A673 (cell line): ENCODE measurements around the gene ENHO. TPM values are rescaled to one million over a fixed set of nuclear protein-coding genes. Genes with fewer than 3 reads are reported as not detected.
A peak's percentile ranks its signal among the peaks of the same experiment; 100 is the strongest.

ENCODE experiments used
- BruUV-seq: library from RNA; stranded (reverse); fragments of 400-500 nt; replicated peaks from 2 replicates; lab custom pipeline; 2021; lab: Mats Ljungman, UMichigan
- CTCF ChIA-PET: fragments of 300-600 bp; sonication (Branson Sonifier 250); formaldehyde crosslinking; loops from one replicate; lab custom pipeline; 2022; ENCODE audit warnings: antibody characterized with exemption; lab: Charles Lee
- POLR2A ChIA-PET: fragments of 300-600 bp; sonication (Branson Sonifier 250); formaldehyde crosslinking; loops from one replicate; lab custom pipeline; 2022; ENCODE audit warnings: antibody characterized with exemption; ENCODE audit not compliant: low non-redundant PET; lab: Charles Lee
- DNase-seq: peaks from one replicate; pipeline ENCODE4 v3.0.0-alpha.2; 2015; ENCODE audit warnings: low spot score
- H3K27ac ChIP-seq: fragments of 200-600 bp; sonication (generic); 2 replicates; pipeline ENCODE4 v1.5.1; 2016; ENCODE audit warnings: mixed run types, low read depth, mild to moderate bottlenecking, mixed read lengths, antibody characterized with exemption, low read length; ENCODE audit not compliant: poor library complexity, severe bottlenecking
- H3K27me3 ChIP-seq: fragments of 200-600 bp; sonication (generic); replicated peaks from 2 replicates; pipeline ENCODE4 v1.6.1; 2017; ENCODE audit warnings: mixed run types, low read depth, mild to moderate bottlenecking, mixed read lengths, antibody characterized with exemption, low read length; ENCODE audit not compliant: insufficient read depth, poor library complexity
- H3K36me3 ChIP-seq: fragments of 200-600 bp; sonication (generic); 2 replicates; pipeline ENCODE4 v1.6.1; 2016; ENCODE audit warnings: mixed run types, mild to moderate bottlenecking, mixed read lengths, antibody characterized with exemption, low read length; ENCODE audit not compliant: insufficient read depth, poor library complexity, severe bottlenecking
- H3K4me1 ChIP-seq: fragments of 200-600 bp; sonication (generic); 2 replicates; pipeline ENCODE4 v1.6.1; 2017; ENCODE audit warnings: mixed run types, mild to moderate bottlenecking, mixed read lengths, antibody characterized with exemption, low read length; ENCODE audit not compliant: insufficient read depth, poor library complexity, severe bottlenecking
- H3K4me3 ChIP-seq: fragments of 200-600 bp; sonication (generic); 2 replicates; pipeline ENCODE4 v1.5.1; 2016; ENCODE audit warnings: low read depth, mixed run types, mild to moderate bottlenecking, mixed read lengths, low read length; ENCODE audit not compliant: poor library complexity, severe bottlenecking
- H3K9me3 ChIP-seq: fragments of 200-600 bp; sonication (generic); 2 replicates; pipeline ENCODE4 v1.6.1; 2016; ENCODE audit warnings: mixed run types, low read depth, mild to moderate bottlenecking, mixed read lengths, antibody characterized with exemption, low read length; ENCODE audit not compliant: poor library complexity, severe bottlenecking
- CTCF ChIP-seq: fragments of 300-800, 200-600 bp; sonication (generic); conservative IDR thresholded peaks from 2 replicates; pipeline ENCODE4 v1.5.1; 2017; ENCODE audit warnings: low read depth, mild to moderate bottlenecking, antibody characterized with exemption, low read length, moderate library complexity, mixed read lengths
- EZH2 ChIP-seq: fragments of 200-600 bp; sonication (generic); IDR thresholded peaks from 2 replicates; pipeline ENCODE4 v1.6.1; 2017; ENCODE audit warnings: borderline replicate concordance, low read depth, mild to moderate bottlenecking, mixed read lengths, antibody characterized with exemption, low read length; ENCODE audit not compliant: poor library complexity, severe bottlenecking
- intact Hi-C: fragments of 100-400 bp; cut with micrococcal nuclease; formaldehyde crosslinking; loops from one replicate; pipeline ENCODE4 v1.10.0; 2022; ENCODE audit not compliant: unreplicated experiment
- total RNA-seq: library from RNA; stranded (reverse); gene quantifications from 2 replicates; pipeline ENCODE4 v1.2.3, GENCODE V29; 2021

The ENHO gene
- total RNA-seq, 1 experiment from 2014 or later, result 1.2 TPM

DNA sequence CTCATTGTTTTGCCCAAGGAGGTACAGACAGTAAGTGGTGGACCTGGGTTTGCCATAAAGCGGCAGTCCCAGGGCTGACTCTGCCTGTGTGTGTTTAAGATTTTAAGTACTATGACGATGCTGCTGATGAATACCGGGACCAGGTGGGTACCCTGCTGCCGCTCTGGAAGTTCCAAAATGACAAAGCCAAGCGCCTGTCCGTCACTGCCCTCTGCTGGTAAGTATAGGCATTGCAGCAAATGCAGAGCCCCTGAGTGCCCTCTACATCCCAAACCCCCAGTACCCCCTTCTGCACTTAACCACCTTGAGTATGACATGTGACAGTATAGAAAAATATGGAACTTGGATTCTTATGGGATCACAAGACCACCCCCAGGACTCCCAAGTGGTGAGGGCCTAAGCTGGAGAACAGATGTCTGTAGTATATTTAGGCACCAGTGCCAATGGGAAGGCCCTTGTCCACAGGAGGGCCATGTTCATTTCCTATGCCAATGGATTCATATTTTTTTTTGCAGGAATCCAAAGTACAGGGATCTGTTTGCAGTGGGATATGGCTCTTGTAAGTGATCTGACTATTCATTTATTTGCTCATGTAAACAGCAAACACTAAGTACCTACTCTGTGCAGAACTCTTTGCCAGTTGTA is 22.0 kb downstream of the ENHO start:
- Histone ChIP-seq H3K36me3 (no peaks in the 10 kb centered on the region), H3K4me1 (no peaks in the 10 kb centered on the region), H3K27me3 (no peaks in the 10 kb centered on the region), H3K27ac (no peak overlapping the region), H3K9me3 (no peaks in the 10 kb centered on the region), H3K4me3 (no peak overlapping the region)
- ChIA-PET POLR2A (no interaction called here), CTCF (interaction anchor here (1.0 kb wide), 2 partner anchors 97 kb away, joined by 9 read pairs; no protein-coding TSS in a partner anchor)
- intact Hi-C loops, result loop anchor here (1.0 to 5.0 kb wide), 5 partner anchors 63 to 168 kb away; no protein-coding TSS in a partner anchor
- no TSS peak for BruUV-seq
- peak; percentile 60 for DNase-seq
- TF ChIP-seq EZH2 (no peak), CTCF (peak; percentile 97)

DNA sequence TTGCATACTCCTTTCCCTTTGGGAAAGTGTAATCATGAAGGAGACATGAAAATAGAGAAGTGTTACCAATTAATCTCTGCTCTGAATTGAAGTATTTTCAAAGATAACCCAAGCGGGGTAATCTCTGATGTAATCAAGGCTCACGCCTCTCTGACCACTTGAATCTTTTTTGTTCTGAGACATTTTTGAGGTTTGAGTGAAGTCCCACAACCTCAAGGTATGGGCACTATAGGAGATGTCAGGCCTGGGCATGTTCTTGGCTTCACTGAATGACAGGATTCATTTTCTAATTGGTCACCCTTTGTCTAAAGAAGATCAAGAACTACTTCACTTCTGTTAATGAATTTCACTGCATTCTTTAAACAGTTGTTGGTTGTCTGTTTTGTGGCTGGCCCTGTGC is 23.7 kb downstream of the ENHO start:
- no peaks in the 10 kb centered on the region for H3K9me3 ChIP-seq
- no peaks in the 10 kb centered on the region for H3K4me1 ChIP-seq
- DNase-seq, result no peak
- no peak overlapping the region for H3K27ac ChIP-seq
- intact Hi-C loops, result no loop called here
- ChIA-PET CTCF (no interaction called here), POLR2A (no interaction called here)
- no peaks in the 10 kb centered on the region for H3K36me3 ChIP-seq
- H3K27me3 ChIP-seq, result no peaks in the 10 kb centered on the region
- no peak for TF ChIP-seq CTCF
- no peak for TF ChIP-seq EZH2
- H3K4me3 ChIP-seq, result no peak overlapping the region
- no TSS peak for BruUV-seq

GRCh38 chr9:34498553-34498952 is 24.2 kb downstream of the ENHO start:
- no TSS peak for BruUV-seq
- no peak overlapping the region for H3K27ac ChIP-seq
- H3K36me3 ChIP-seq, result no peaks in the 10 kb centered on the region
- H3K9me3 ChIP-seq, result no peaks in the 10 kb centered on the region
- no peaks in the 10 kb centered on the region for H3K4me1 ChIP-seq
- intact Hi-C loops, result no loop called here
- no peaks in the 10 kb centered on the region for H3K27me3 ChIP-seq
- no peak for DNase-seq
- TF ChIP-seq EZH2, result no peak
- no peak for TF ChIP-seq CTCF
- ChIA-PET CTCF (interaction anchor here (0.8 kb wide), 1 partner anchor 95 kb away, joined by 3 read pairs; no protein-coding TSS in a partner anchor), POLR2A (no interaction called here)
- H3K4me3 ChIP-seq, result no peak overlapping the region
